ENCODE measurements around the gene MX2.
A peak's percentile ranks its signal among the peaks of the same experiment; 100 is the strongest.

Gene MX2

GRCh38 chr21:41370840-41371684 lies 9.2 kb downstream of the MX2 start:
- TF ChIP-seq CTCF (IDR thresholded peaks at IDR 0.05; ENCODE audit: low read length, missing control alignments) = no peak
- DNase-seq (ENCODE audit: low read depth) = no peak
- H3K4me3 ChIP-seq (replicated peaks; ENCODE audit: low read depth, low read length) = no peak overlapping the region

- no peak for TF ChIP-seq CTCF (IDR thresholded peaks at IDR 0.05; ENCODE audit: low read length, missing control alignments)
- no peak overlapping the region for H3K4me3 ChIP-seq (replicated peaks; ENCODE audit: low read depth, low read length)
- no peak for DNase-seq (ENCODE audit: low read depth)
These were observed 9.8 kb downstream of the MX2 start for GRCh38 chr21:41371685-41372030.

- no peak overlapping the region for H3K4me3 ChIP-seq (replicated peaks; ENCODE audit: low read depth, low read length)
- no peak for TF ChIP-seq CTCF (IDR thresholded peaks at IDR 0.05; ENCODE audit: low read length, missing control alignments)
- no peak for DNase-seq (ENCODE audit: low read depth)
These were observed 11.4 kb downstream of the MX2 start for GRCh38 chr21:41373253-41373652.

GRCh38 chr21:41373763-41374162 lies 11.9 kb downstream of the MX2 start:
- no peak overlapping the region for H3K4me3 ChIP-seq (replicated peaks; ENCODE audit: low read depth, low read length)
- TF ChIP-seq CTCF (IDR thresholded peaks at IDR 0.05; ENCODE audit: low read length, missing control alignments) = no peak
- no peak for DNase-seq (ENCODE audit: low read depth)

- H3K4me3 ChIP-seq (replicated peaks; ENCODE audit: low read depth, low read length) = no peak overlapping the region
- DNase-seq (ENCODE audit: low read depth) = no peak
- TF ChIP-seq CTCF (IDR thresholded peaks at IDR 0.05; ENCODE audit: low read length, missing control alignments) = peak; percentile 1
These were observed 12.4 kb downstream of the MX2 start for GRCh38 chr21:41374177-41374712.

GRCh38 chr21:41374867-41375533 lies 13.2 kb downstream of the MX2 start:
- no peak overlapping the region for H3K4me3 ChIP-seq (replicated peaks; ENCODE audit: low read depth, low read length)
- DNase-seq (ENCODE audit: low read depth) = no peak
- TF ChIP-seq CTCF (IDR thresholded peaks at IDR 0.05; ENCODE audit: low read length, missing control alignments) = no peak

Measured in fibroblast of pulmonary artery (primary cell).